Measurements from ENCODE around the gene HOXB9.

GRCh38 chr17:48578616-48579470 lies 47.3 kb downstream of the HOXB9 start:
- TF ChIP-seq POLR2A (IDR thresholded peaks at IDR 0.05) (no peak), CTCF (IDR thresholded peaks at IDR 0.05) (no peak), POLR2AphosphoS5 (IDR thresholded peaks at IDR 0.05) (no peak)
